ENCODE data around the gene MBL2. TPM values are rescaled to one million over a fixed set of nuclear protein-coding genes. Genes with fewer than 3 reads are reported as not detected.

The MBL2 gene
- total RNA-seq (not detected in 2 replicates), polyA plus RNA-seq (not detected in 2 replicates), polyA minus RNA-seq (not detected in 2 replicates)
- not detected for total RNA-seq (2013)

GRCh38 chr10:52772623-52773022 lies at the start of gene MBL2:
Gene MBL2 (minus strand): TSS chr10:52772784. CDS start chr10:52771635, 1,149 bp downstream.
- no peak for ATAC-seq (ENCODE audit: low read depth)
- H4K20me1 ChIP-seq (ENCODE audit: control insufficient read depth, insufficient read depth, low read length, poor library complexity, severe bottlenecking), result no peaks in the 10 kb centered on the region
- TF ChIP-seq EZH2 (IDR thresholded peaks at IDR 0.05; ENCODE audit: borderline replicate concordance, insufficient read depth, low read depth, low read length, poor library complexity, severe bottlenecking), result no peak
- TF ChIP-seq CTCF (IDR thresholded peaks at IDR 0.05), result no peak
- no peak within 1 kb of the TSS for H3K9ac ChIP-seq (ENCODE audit: low read length)
- intact Hi-C loops (cut with micrococcal nuclease), result no loop called here
- POLR2A ChIA-PET, result no interaction called here
- no peak within 1 kb of the TSS for H3K27ac Mint-ChIP-seq
- no peaks in the 10 kb centered on the region for H3K9me3 Mint-ChIP-seq (ENCODE audit: insufficient read depth)
- no peaks in the 10 kb centered on the region for H3K79me2 ChIP-seq (ENCODE audit: control insufficient read depth, insufficient read depth, low read length)
- H3K4me3 ChIP-seq (ENCODE audit: control extremely low read depth in 1 of 5, extremely low read depth in 1 of 5, insufficient read depth in 1 of 5, low read depth in 2 of 5, low read length in 4 of 5), result no peak within 1 kb of the TSS
- H3K4me1 Mint-ChIP-seq, result no peaks in the 10 kb centered on the region
- CTCF ChIA-PET, result no interaction called here
- H3K9me3 ChIP-seq (ENCODE audit: control extremely low read depth in 1 of 3, control insufficient read depth in 2 of 3, insufficient read depth in 1 of 3, low read length in 2 of 3), result peaks cover 0 to 2% (median 0%) of the 10 kb centered on the region in 3 donors
- DNase-seq, result no peak
- H3K27ac ChIP-seq (ENCODE audit: low read length in 2 of 2), result no peak within 1 kb of the TSS
- H2AFZ ChIP-seq (ENCODE audit: insufficient read depth, low read depth, low read length, poor library complexity, severe bottlenecking), result no peak within 1 kb of the TSS
- no peaks in the 10 kb centered on the region for H3K36me3 ChIP-seq (replicated peaks in 1 of 2; ENCODE audit: control extremely low read depth in 1 of 2, control insufficient read depth in 1 of 2, extremely low read depth in 1 of 2, insufficient read depth in 2 of 2, low read length in 1 of 2)
- WGBS (ENCODE audit: insufficient coverage), result 78% methylated on average over 2 of the region's 3 CpGs
- H3K4me2 ChIP-seq (replicated peaks; ENCODE audit: low read depth, low read length, poor library complexity, severe bottlenecking), result no peak within 1 kb of the TSS
- H3K27me3 ChIP-seq (replicated peaks in 1 of 4; ENCODE audit: control extremely low read depth in 1 of 4, control insufficient read depth in 3 of 4, insufficient read depth in 4 of 4, low read length in 3 of 4), result no peaks in the 10 kb centered on the region
- no peak within 1 kb of the TSS for H3K4me3 Mint-ChIP-seq
- H3K27me3 Mint-ChIP-seq, result no peaks in the 10 kb centered on the region
- no peaks in the 10 kb centered on the region for H3K4me1 ChIP-seq (ENCODE audit: control insufficient read depth in 2 of 2, insufficient read depth in 2 of 2, low read length in 2 of 2)

GRCh38 chr10:52820309-52820708 lies 47.7 kb upstream of the MBL2 start:
- no CpG with 5 or more reads among the region's 1 CpG for WGBS (ENCODE audit: insufficient coverage)
- Histone ChIP-seq H3K36me3 (replicated peaks in 1 of 2; ENCODE audit: control extremely low read depth in 1 of 2, control insufficient read depth in 1 of 2, extremely low read depth in 1 of 2, insufficient read depth in 2 of 2, low read length in 1 of 2) (no peaks in the 10 kb centered on the region), H2AFZ (ENCODE audit: insufficient read depth, low read depth, low read length, poor library complexity, severe bottlenecking) (no peak overlapping the region), H3K27ac (ENCODE audit: low read length in 2 of 2) (no peak overlapping the region), H3K9me3 (ENCODE audit: control extremely low read depth in 1 of 3, control insufficient read depth in 2 of 3, insufficient read depth in 1 of 3, low read length in 2 of 3) (no peaks in the 10 kb centered on the region), H3K4me3 (ENCODE audit: control extremely low read depth in 1 of 5, extremely low read depth in 1 of 5, insufficient read depth in 1 of 5, low read depth in 2 of 5, low read length in 4 of 5) (no peak overlapping the region), H3K79me2 (ENCODE audit: control insufficient read depth, insufficient read depth, low read length) (no peaks in the 10 kb centered on the region), H4K20me1 (ENCODE audit: control insufficient read depth, insufficient read depth, low read length, poor library complexity, severe bottlenecking) (no peaks in the 10 kb centered on the region), H3K4me2 (replicated peaks; ENCODE audit: low read depth, low read length, poor library complexity, severe bottlenecking) (no peak overlapping the region), H3K27me3 (replicated peaks in 1 of 4; ENCODE audit: control extremely low read depth in 1 of 4, control insufficient read depth in 3 of 4, insufficient read depth in 4 of 4, low read length in 3 of 4) (no peaks in the 10 kb centered on the region), H3K4me1 (ENCODE audit: control insufficient read depth in 2 of 2, insufficient read depth in 2 of 2, low read length in 2 of 2) (no peaks in the 10 kb centered on the region), H3K9ac (ENCODE audit: low read length) (no peak overlapping the region)
- no peak overlapping the region for H3K4me3 Mint-ChIP-seq
- POLR2A ChIA-PET, result no interaction called here
- CTCF ChIA-PET, result interaction anchor here (0.6 kb wide), 1 partner anchor 113 kb away, joined by 3 read pairs; no protein-coding TSS in a partner anchor
- DNase-seq, result no peak
- no peak for ATAC-seq (ENCODE audit: low read depth)
- intact Hi-C loops (cut with micrococcal nuclease), result no loop called here
- TF ChIP-seq EZH2 (IDR thresholded peaks at IDR 0.05; ENCODE audit: borderline replicate concordance, insufficient read depth, low read depth, low read length, poor library complexity, severe bottlenecking) (no peak), CTCF (IDR thresholded peaks at IDR 0.05) (no peak)
- no peak overlapping the region for H3K27ac Mint-ChIP-seq
- H3K4me1 Mint-ChIP-seq, result no peaks in the 10 kb centered on the region
- no peaks in the 10 kb centered on the region for H3K9me3 Mint-ChIP-seq (ENCODE audit: insufficient read depth)
- no peaks in the 10 kb centered on the region for H3K27me3 Mint-ChIP-seq

Data from B cell (primary cell).